A549 (cell line): ENCODE results near the gene WWC1. TPM values are rescaled to one million over a fixed set of nuclear protein-coding genes. Genes with fewer than 3 reads are reported as not detected.
A peak's percentile ranks its signal among the peaks of the same experiment; 100 is the strongest.

ENCODE experiments used
- ATAC-seq, 2 experiments: fragments of 200-7000 bp in 1 of 2; fragments of >200 bp in 1 of 2; cut with Nextera tagmentation in 1 of 2; cut with Tn5 transposase in 1 of 2; 3 replicates each; pipeline versions ENCODE4 v1.8.0 to v1.9.1; 2018 to 2020; ENCODE audit warnings: mild to moderate bottlenecking in 1 of 2, moderate library complexity in 1 of 2
- CTCF ChIA-PET: fragments of 300-600 bp; sonication (Branson Sonifier 250); formaldehyde crosslinking; extraction: SDS; loops from one replicate; lab custom pipeline; 2021; ENCODE audit warnings: antibody characterized with exemption, inconsistent platforms; lab: Yijun Ruan, JAX
- POLR2A ChIA-PET: fragments of 350-600 bp; formaldehyde crosslinking; extraction: SDS; loops from one replicate; lab custom pipeline; 2021; ENCODE audit warnings: antibody characterized with exemption, inconsistent platforms; lab: Yijun Ruan, JAX
- DNase-seq, 2 experiments: peaks; one replicate each; pipeline versions ENCODE4 v3.0.0 to v3.0.0-alpha.2; 2011 to 2016; ENCODE audit warnings: low read depth in 1 of 2, low spot score in 1 of 2
- FAIRE-seq: peaks from 2 replicates; lab custom pipeline; 2011; peaks lifted over from hg19 to GRCh38; lab: Jason Lieb, UNC
- H3K27ac ChIP-seq, 2 experiments: fragments of >200 bp; sonication (Bioruptor Twin); formaldehyde crosslinking; 3 replicates each; pipeline ENCODE4 v1.5.1; 2016 to 2017
- H3K4me1 ChIP-seq: fragments of >200 bp; sonication (Bioruptor Twin); formaldehyde crosslinking; 3 replicates; pipeline ENCODE4 v1.6.1; 2016
- H3K4me2 ChIP-seq: fragments of >200 bp; sonication (Bioruptor Twin); formaldehyde crosslinking; 3 replicates; pipeline ENCODE4 v1.6.1; 2016
- H3K4me3 ChIP-seq: fragments of >200 bp; sonication (Bioruptor Twin); formaldehyde crosslinking; 3 replicates; pipeline ENCODE4 v1.5.1; 2016
- H3K9me3 ChIP-seq: fragments of >200 bp; sonication (Bioruptor Twin); formaldehyde crosslinking; 3 replicates; pipeline ENCODE4 v1.6.1; 2016
- CHD2 ChIP-seq: fragments of 150-350 bp; IDR thresholded peaks from 2 replicates; pipeline ENCODE4 v1.6.1; 2014; ENCODE audit warnings: low read length; ENCODE audit not compliant: partially characterized antibody
- EHF ChIP-seq: fragments of 250-450 bp; sonication (Bioruptor Pico); IDR thresholded peaks from 2 replicates; pipeline ENCODE4 v1.5.0; 2020; ENCODE audit warnings: mild to moderate bottlenecking
- EHMT2 ChIP-seq: fragments of 200-600 bp; sonication (generic); IDR thresholded peaks from 2 replicates; pipeline ENCODE4 v1.6.1; 2016; ENCODE audit warnings: antibody characterized with exemption, low read depth, mild to moderate bottlenecking, moderate library complexity
- ESRRA ChIP-seq: fragments of 150-350 bp; IDR thresholded peaks from 2 replicates; pipeline ENCODE4 v1.6.1; 2014; ENCODE audit warnings: mild to moderate bottlenecking, low read length, borderline replicate concordance
- FOXS1 ChIP-seq: fragments of 250-450 bp; sonication (Bioruptor Pico); IDR thresholded peaks from 2 replicates; pipeline ENCODE4 v1.5.0; 2020; ENCODE audit warnings: mild to moderate bottlenecking, moderate library complexity
- GATA3 ChIP-seq: IDR thresholded peaks from 2 replicates; pipeline ENCODE4 v1.6.1; 2012; ENCODE audit warnings: borderline replicate concordance
- HOXA7 ChIP-seq: fragments of 250-450 bp; sonication (Bioruptor Pico); IDR thresholded peaks from 2 replicates; pipeline ENCODE4 v1.5.0; 2020; ENCODE audit warnings: mild to moderate bottlenecking, moderate library complexity
- HOXB5 ChIP-seq: fragments of 250-450 bp; sonication (Bioruptor Pico); IDR thresholded peaks from 2 replicates; pipeline ENCODE4 v1.5.0; 2020; ENCODE audit warnings: mild to moderate bottlenecking, moderate library complexity
- KDM5A ChIP-seq: fragments of 200-600 bp; sonication (generic); IDR thresholded peaks from 2 replicates; pipeline ENCODE4 v1.6.1; 2016; ENCODE audit warnings: antibody characterized with exemption, mild to moderate bottlenecking
- NFE2L2 ChIP-seq: fragments of 150-350 bp; conservative IDR thresholded peaks from 2 replicates; pipeline ENCODE4 v1.6.1; 2014; ENCODE audit warnings: low read length
- PHF8 ChIP-seq: fragments of 200-600 bp; sonication (generic); IDR thresholded peaks from 2 replicates; pipeline ENCODE4 v1.6.1; 2016; ENCODE audit warnings: low read depth, mild to moderate bottlenecking, antibody characterized with exemption, moderate library complexity, borderline replicate concordance
- RCOR1 ChIP-seq: fragments of 150-350 bp; IDR thresholded peaks from 2 replicates; pipeline ENCODE4 v1.6.1; 2014; ENCODE audit warnings: antibody characterized with exemption, low read length, low read depth
- TP53 ChIP-seq: fragments of 250-450 bp; sonication (Bioruptor Pico); IDR thresholded peaks from 2 replicates; pipeline ENCODE4 v1.5.0; 2021; ENCODE audit warnings: mild to moderate bottlenecking, moderate library complexity
- ZC3H11A ChIP-seq: fragments of 450-650 bp; IDR thresholded peaks from 2 replicates; pipeline ENCODE4 v1.6.1; 2014; ENCODE audit warnings: antibody characterized with exemption, mild to moderate bottlenecking
- ZFP36 ChIP-seq: fragments of 450-650 bp; IDR thresholded peaks from 2 replicates; pipeline ENCODE4 v1.6.1; 2014; ENCODE audit warnings: borderline replicate concordance; ENCODE audit not compliant: partially characterized antibody
- WGBS: methylation state at CpG from one replicate; pipeline ENCODE4 v1.1.6; 2017; ENCODE audit errors: missing lambda C conversion rate; 5-methylcytosine and 5-hydroxymethylcytosine counted together
- polyA plus RNA-seq, 4 experiments: library from polyadenylated mRNA; depleted of rRNA in 3 of 4; stranded (reverse); fragments of >200 nt; fragmentation: RNase III in 1 of 4; extraction: RNeasy Plus Mini Kit Qiagen cat#74134 plus additional on column Dnase treatment in 1 of 4; gene quantifications; 2 replicates in 3 of 4; 3 replicates in 1 of 4; pipeline ENCODE4 v1.2.3, GENCODE V29; 2011 to 2017
- TF ChIP-seq, protein P1 (sequence below): fragments of 250-450 bp; sonication (Bioruptor Pico); IDR thresholded peaks from 2 replicates; pipeline ENCODE4 v1.5.0; 2020; ENCODE audit warnings: low read depth, mild to moderate bottlenecking, moderate library complexity
- TF ChIP-seq, protein P2 (sequence below): fragments of 200-600 bp; sonication (generic); IDR thresholded peaks from 2 replicates; pipeline ENCODE4 v1.6.1; 2016; ENCODE audit warnings: antibody characterized with exemption, mild to moderate bottlenecking, moderate library complexity
- TF ChIP-seq, protein P3 (sequence below): fragments of >200 bp; sonication (Bioruptor Twin); formaldehyde crosslinking; IDR thresholded peaks from 3 replicates; pipeline ENCODE4 v1.6.1; 2016
- TF ChIP-seq, protein P4 (sequence below): fragments of >200 bp; sonication (Bioruptor Twin); formaldehyde crosslinking; IDR thresholded peaks from 2 replicates; pipeline ENCODE4 v1.6.1; 2016
- TF ChIP-seq, protein P5 (sequence below): IDR thresholded peaks from 2 replicates; pipeline ENCODE4 v1.6.1; 2012; ENCODE audit warnings: low read depth, borderline replicate concordance

Gene WWC1
- polyA plus RNA-seq, 2 of the 4 experiments (the other 2 are of a cell fraction), result 88.5 to 98.1 TPM

DNA sequence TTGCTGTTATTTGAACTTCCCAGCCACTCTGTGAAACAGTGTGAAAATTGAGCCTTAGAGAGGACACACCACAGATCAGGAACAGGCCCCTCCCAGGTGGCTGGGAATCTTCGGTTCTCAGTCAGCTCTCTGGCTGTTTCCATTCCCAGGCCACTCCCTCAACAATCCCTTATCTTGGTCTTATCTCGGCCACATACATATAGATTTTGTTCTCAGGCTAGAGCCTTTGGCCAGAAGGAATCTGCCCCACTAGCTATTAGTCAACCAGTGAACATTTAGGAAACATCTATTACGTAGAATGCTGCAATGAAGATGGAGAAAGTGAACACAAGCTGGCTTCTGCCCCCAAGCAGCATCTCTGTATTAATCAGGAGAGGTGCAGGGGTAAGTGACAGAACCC lies 21.0 kb upstream of the WWC1 start (continued):
- TF ChIP-seq, protein P1, sequence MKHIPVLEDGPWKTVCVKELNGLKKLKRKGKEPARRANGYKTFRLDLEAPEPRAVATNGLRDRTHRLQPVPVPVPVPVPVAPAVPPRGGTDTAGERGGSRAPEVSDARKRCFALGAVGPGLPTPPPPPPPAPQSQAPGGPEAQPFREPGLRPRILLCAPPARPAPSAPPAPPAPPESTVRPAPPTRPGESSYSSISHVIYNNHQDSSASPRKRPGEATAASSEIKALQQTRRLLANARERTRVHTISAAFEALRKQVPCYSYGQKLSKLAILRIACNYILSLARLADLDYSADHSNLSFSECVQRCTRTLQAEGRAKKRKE, result no peak

DNA sequence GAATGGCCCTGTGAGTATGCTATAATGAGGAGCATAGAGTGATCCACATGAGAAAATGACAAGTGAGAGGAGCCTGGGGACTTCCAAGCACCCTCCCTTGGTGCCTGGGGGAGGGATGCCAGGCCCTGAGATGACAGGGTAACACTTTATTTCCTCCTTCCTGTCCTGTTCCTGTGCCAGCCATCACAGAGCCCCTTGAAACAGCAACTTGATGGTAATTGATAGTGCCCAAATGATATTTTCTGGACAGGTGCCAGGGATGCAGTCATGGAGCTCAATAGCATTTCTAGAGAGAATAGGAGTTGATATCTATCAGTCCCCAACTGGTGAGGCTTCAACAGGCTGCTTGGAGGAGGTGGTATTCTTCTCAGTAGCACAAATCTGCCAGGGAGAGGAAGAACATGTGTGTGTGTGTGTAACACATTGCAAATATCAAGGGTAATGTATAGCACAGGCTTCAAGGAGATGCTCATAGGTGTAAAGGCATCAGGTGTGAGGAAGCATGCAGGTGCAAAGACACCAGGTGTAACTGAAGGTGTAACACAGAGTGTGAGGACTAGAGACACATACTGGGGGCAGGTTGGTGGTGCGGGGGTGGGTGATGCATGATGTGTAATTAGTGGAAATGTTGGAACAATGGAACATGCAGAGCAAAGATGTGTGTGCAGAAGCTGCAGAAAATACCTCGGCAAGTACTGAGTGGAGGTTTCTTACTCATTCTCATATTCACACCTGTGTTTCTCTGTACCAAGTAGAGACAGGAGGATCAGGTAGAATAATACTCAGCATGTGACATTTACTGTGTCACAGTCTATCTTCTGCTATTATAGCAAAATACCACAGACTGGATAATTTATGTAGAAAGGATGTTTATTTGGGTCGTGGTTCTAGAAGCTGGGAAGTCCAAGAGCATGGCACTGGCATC lies 18.1 kb upstream of the WWC1 start:
- POLR2A ChIA-PET, result no interaction called here
- peak overlapping the region; percentile 66 to 74; a peak in 5 of 6 replicates for H3K27ac ChIP-seq
- no peak overlapping the region for H3K4me3 ChIP-seq
- CTCF ChIA-PET, result interaction anchor here (0.6 to 1.9 kb wide), 4 partner anchors 19 to 150 kb away, joined by 3 to 6 read pairs (median 5); partner anchors contain the start of gene WWC1
- H3K4me2 ChIP-seq, result no peak overlapping the region
- no peak for FAIRE-seq
- peaks cover 51% of the 10 kb centered on the region for H3K4me1 ChIP-seq
- 0 out of 3 replicates have a peak, but pooled peaks cover 5% of the 10 kb centered on the region for H3K9me3 ChIP-seq
- WGBS, result 73% methylated on average over 3 of the region's 3 CpGs
- no peak for ATAC-seq
- DNase-seq, result no peak
- TF ChIP-seq ZFP36 (no peak), RCOR1 (no peak), HOXA7 (no peak), FOXS1 (no peak), ZC3H11A (no peak), EHMT2 (no peak), KDM5A (no peak), NFE2L2 (no peak), ESRRA (no peak), PHF8 (no peak), EHF (CRISPR knock-in tag) (no peak), CHD2 (no peak), GATA3 (no peak), HOXB5 (no peak), TP53 (CRISPR knock-in tag) (no peak)
- TF ChIP-seq, protein P2, sequence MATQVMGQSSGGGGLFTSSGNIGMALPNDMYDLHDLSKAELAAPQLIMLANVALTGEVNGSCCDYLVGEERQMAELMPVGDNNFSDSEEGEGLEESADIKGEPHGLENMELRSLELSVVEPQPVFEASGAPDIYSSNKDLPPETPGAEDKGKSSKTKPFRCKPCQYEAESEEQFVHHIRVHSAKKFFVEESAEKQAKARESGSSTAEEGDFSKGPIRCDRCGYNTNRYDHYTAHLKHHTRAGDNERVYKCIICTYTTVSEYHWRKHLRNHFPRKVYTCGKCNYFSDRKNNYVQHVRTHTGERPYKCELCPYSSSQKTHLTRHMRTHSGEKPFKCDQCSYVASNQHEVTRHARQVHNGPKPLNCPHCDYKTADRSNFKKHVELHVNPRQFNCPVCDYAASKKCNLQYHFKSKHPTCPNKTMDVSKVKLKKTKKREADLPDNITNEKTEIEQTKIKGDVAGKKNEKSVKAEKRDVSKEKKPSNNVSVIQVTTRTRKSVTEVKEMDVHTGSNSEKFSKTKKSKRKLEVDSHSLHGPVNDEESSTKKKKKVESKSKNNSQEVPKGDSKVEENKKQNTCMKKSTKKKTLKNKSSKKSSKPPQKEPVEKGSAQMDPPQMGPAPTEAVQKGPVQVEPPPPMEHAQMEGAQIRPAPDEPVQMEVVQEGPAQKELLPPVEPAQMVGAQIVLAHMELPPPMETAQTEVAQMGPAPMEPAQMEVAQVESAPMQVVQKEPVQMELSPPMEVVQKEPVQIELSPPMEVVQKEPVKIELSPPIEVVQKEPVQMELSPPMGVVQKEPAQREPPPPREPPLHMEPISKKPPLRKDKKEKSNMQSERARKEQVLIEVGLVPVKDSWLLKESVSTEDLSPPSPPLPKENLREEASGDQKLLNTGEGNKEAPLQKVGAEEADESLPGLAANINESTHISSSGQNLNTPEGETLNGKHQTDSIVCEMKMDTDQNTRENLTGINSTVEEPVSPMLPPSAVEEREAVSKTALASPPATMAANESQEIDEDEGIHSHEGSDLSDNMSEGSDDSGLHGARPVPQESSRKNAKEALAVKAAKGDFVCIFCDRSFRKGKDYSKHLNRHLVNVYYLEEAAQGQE, result no peak
- TF ChIP-seq, protein P3, sequence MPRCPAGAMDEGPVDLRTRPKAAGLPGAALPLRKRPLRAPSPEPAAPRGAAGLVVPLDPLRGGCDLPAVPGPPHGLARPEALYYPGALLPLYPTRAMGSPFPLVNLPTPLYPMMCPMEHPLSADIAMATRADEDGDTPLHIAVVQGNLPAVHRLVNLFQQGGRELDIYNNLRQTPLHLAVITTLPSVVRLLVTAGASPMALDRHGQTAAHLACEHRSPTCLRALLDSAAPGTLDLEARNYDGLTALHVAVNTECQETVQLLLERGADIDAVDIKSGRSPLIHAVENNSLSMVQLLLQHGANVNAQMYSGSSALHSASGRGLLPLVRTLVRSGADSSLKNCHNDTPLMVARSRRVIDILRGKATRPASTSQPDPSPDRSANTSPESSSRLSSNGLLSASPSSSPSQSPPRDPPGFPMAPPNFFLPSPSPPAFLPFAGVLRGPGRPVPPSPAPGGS, result no peak
- TF ChIP-seq, protein P4, sequence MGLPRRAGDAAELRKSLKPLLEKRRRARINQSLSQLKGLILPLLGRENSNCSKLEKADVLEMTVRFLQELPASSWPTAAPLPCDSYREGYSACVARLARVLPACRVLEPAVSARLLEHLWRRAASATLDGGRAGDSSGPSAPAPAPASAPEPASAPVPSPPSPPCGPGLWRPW, result no peak
- TF ChIP-seq, protein P5, sequence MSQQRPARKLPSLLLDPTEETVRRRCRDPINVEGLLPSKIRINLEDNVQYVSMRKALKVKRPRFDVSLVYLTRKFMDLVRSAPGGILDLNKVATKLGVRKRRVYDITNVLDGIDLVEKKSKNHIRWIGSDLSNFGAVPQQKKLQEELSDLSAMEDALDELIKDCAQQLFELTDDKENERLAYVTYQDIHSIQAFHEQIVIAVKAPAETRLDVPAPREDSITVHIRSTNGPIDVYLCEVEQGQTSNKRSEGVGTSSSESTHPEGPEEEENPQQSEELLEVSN, result no peak
